ENCODE measurements around the gene SAPCD1. TPM values are rescaled to one million over a fixed set of nuclear protein-coding genes. Genes with fewer than 3 reads are reported as not detected.

The SAPCD1 gene
- total RNA-seq, 3 donors from 2014 or later (not counting 1 experiment from before 2014, with no cell fraction given) = 5.4 to 14.5 (median 6.9) TPM

GRCh38 chr6:31719001-31719400 lies 43.5 kb upstream of the SAPCD1 start:
- Mint-ChIP-seq H3K36me3 (no peaks in the 10 kb centered on the region), H3K4me1 (peaks cover 8 to 16% of the 10 kb centered on the region in 2 donors), H3K27ac (no peak overlapping the region), H3K4me3 (no peak overlapping the region), H3K9me3 (no peaks in the 10 kb centered on the region), H3K27me3 (ENCODE audit: low read depth in 2 of 2) (peaks cover 0 to 5% of the 10 kb centered on the region in 2 donors)
- Histone ChIP-seq H3K4me3 (ENCODE audit: low read length) (no peak overlapping the region), H3K27me3 (ENCODE audit: control insufficient read depth, insufficient read depth, low read length) (no peaks in the 10 kb centered on the region), H3K36me3 (ENCODE audit: control insufficient read depth, insufficient read depth, low read length) (no peaks in the 10 kb centered on the region), H3K9me3 (ENCODE audit: control insufficient read depth, insufficient read depth, low read length) (no peaks in the 10 kb centered on the region), H3K4me1 (ENCODE audit: control insufficient read depth, insufficient read depth, low read length) (peaks cover 13% of the 10 kb centered on the region), H3K27ac (ENCODE audit: low read length) (no peak overlapping the region)
- no peak for TF ChIP-seq CTCF (IDR thresholded peaks at IDR 0.05)
- ATAC-seq = no peak
- intact Hi-C loops (cut with micrococcal nuclease) = no loop called here
- 83% methylated on average over 5 of the region's 6 CpGs for WGBS (ENCODE audit: insufficient coverage)
- DNase-seq = no peak

- DNase-seq (no peak), ATAC-seq (no peak)
- Histone ChIP-seq H3K4me3 (ENCODE audit: low read length) (no peak overlapping the region), H3K27ac (ENCODE audit: low read length) (no peak overlapping the region), H3K4me1 (ENCODE audit: control insufficient read depth, insufficient read depth, low read length) (peaks cover 15% of the 10 kb centered on the region), H3K36me3 (ENCODE audit: control insufficient read depth, insufficient read depth, low read length) (no peaks in the 10 kb centered on the region), H3K27me3 (ENCODE audit: control insufficient read depth, insufficient read depth, low read length) (no peaks in the 10 kb centered on the region), H3K9me3 (ENCODE audit: control insufficient read depth, insufficient read depth, low read length) (no peaks in the 10 kb centered on the region)
- intact Hi-C loops (cut with micrococcal nuclease) = no loop called here
- Mint-ChIP-seq H3K4me1 (peaks cover 13 to 15% of the 10 kb centered on the region in 2 donors), H3K9me3 (no peaks in the 10 kb centered on the region), H3K27me3 (ENCODE audit: low read depth in 2 of 2) (peaks cover 0 to 4% of the 10 kb centered on the region in 2 donors), H3K27ac (no peak overlapping the region), H3K4me3 (no peak overlapping the region), H3K36me3 (no peaks in the 10 kb centered on the region)
- no peak for TF ChIP-seq CTCF (IDR thresholded peaks at IDR 0.05)
- WGBS (ENCODE audit: insufficient coverage) = 94% methylated on average over 5 of the region's 5 CpGs
Measured at GRCh38 chr6:31720196-31720770, 42.2 kb upstream of the SAPCD1 start.

- Mint-ChIP-seq H3K9me3 (no peaks in the 10 kb centered on the region), H3K36me3 (peaks cover 10% of the 10 kb centered on the region), H3K27ac (peak within 1 kb of the TSS in 1 of 2 donors; percentile 46), H3K27me3 (ENCODE audit: low read depth in 2 of 2) (peaks cover 0 to 4% of the 10 kb centered on the region in 2 donors), H3K4me3 (no peak within 1 kb of the TSS), H3K4me1 (peaks cover 25% of the 10 kb centered on the region in 2 donors)
- H3K4me1 ChIP-seq (ENCODE audit: control insufficient read depth, insufficient read depth, low read length) = peaks cover 20% of the 10 kb centered on the region
- intact Hi-C loops (cut with micrococcal nuclease) = no loop called here
- no peak within 1 kb of the TSS for H3K27ac ChIP-seq (ENCODE audit: low read length)
- WGBS (ENCODE audit: insufficient coverage) = 90% methylated on average over 3 of the region's 4 CpGs
- DNase-seq (no peak), ATAC-seq (no peak)
- H3K9me3 ChIP-seq (ENCODE audit: control insufficient read depth, insufficient read depth, low read length) = no peaks in the 10 kb centered on the region
- TF ChIP-seq CTCF (IDR thresholded peaks at IDR 0.05) = no peak
- peaks cover 7% of the 10 kb centered on the region for H3K36me3 ChIP-seq (ENCODE audit: control insufficient read depth, insufficient read depth, low read length)
- no peak within 1 kb of the TSS for H3K4me3 ChIP-seq (ENCODE audit: low read length)
- no peaks in the 10 kb centered on the region for H3K27me3 ChIP-seq (ENCODE audit: control insufficient read depth, insufficient read depth, low read length)
Measured at GRCh38 chr6:31721351-31722020, 41.0 kb upstream of the SAPCD1 start, which contains the start of gene LY6G6C. Gene LY6G6C, minus strand, starts transcription at chr6:31721746. Its CDS starts 67 bp downstream, at chr6:31721679.
